Right lobe of liver (tissue), 4 donors: Measurements from ENCODE around the gene OSBPL2.

ENCODE experiments used
- POLR2A ChIP-seq: fragments of 450-650 bp; IDR thresholded peaks from one replicate; pipeline ENCODE4 v1.6.1; 2017; ENCODE audit warnings: antibody characterized with exemption, mild to moderate bottlenecking
- TF ChIP-seq, protein P1 (sequence below), 4 donors: fragments of 200-600 bp in 3 of 4; fragments of 450-650 bp in 1 of 4; IDR thresholded peaks; one replicate each; pipeline versions ENCODE4 v1.5.1 to v1.8.0; 2016 to 2022; ENCODE audit warnings: antibody characterized with exemption in 4 of 4, mild to moderate bottlenecking in 2 of 4
- donor health status: DM: no; HTN: no; CAD: no.
- donor health status: DM: no; HTN: no; CAD: no.
- donor health status: DM: no; HTN: yes; CAD: no.

DNA sequence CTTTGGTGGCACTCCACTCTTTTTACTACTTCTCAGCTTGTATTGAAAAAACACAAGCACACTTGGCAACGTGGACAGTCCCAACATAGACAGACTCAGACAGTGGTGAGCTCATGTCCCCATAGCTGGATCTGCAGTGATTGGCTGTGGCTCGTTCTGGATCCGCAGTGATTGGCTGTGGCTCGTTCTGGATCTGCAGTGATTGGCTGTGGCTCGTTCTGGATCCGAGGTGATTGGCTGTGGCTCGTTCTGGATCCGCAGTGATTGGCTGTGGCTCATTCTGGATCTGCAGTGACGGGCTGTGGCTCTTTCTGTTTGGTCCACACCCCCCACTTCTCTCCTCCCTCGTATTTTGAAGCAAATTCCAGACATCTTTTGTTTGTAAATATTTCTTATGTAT is 28.0 kb downstream of the OSBPL2 start:
- TF ChIP-seq, protein P1, sequence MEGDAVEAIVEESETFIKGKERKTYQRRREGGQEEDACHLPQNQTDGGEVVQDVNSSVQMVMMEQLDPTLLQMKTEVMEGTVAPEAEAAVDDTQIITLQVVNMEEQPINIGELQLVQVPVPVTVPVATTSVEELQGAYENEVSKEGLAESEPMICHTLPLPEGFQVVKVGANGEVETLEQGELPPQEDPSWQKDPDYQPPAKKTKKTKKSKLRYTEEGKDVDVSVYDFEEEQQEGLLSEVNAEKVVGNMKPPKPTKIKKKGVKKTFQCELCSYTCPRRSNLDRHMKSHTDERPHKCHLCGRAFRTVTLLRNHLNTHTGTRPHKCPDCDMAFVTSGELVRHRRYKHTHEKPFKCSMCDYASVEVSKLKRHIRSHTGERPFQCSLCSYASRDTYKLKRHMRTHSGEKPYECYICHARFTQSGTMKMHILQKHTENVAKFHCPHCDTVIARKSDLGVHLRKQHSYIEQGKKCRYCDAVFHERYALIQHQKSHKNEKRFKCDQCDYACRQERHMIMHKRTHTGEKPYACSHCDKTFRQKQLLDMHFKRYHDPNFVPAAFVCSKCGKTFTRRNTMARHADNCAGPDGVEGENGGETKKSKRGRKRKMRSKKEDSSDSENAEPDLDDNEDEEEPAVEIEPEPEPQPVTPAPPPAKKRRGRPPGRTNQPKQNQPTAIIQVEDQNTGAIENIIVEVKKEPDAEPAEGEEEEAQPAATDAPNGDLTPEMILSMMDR (IDR thresholded peaks at IDR 0.05): no peak
- no peak for TF ChIP-seq POLR2A
